Activated T-helper 1 cell treated with anti-CD3 and anti-CD28 coated beads, Interleukin-12 subunit alpha, Interleukin-12 subunit beta, Interleukin-2, Interleukin-4 antibody, amounts not matched to agents 30 ng/mL and 10 ng/mL and 1 ng/mL, durations not matched to agents 14 hours and 24 hours and 36 hours (primary cell): Measurements from ENCODE around the gene CDKN1C. TPM values are rescaled to one million over a fixed set of nuclear protein-coding genes. Genes with fewer than 3 reads are reported as not detected.

Experiments
- DNase-seq: peaks from one replicate; pipeline ENCODE4 v3.0.0; 2021; ENCODE audit warnings: low spot score
- H3K27ac Mint-ChIP-seq: one replicate; pipeline ENCODE4 v1.8.0; 2021; ENCODE audit warnings: mild to moderate bottlenecking, mixed read lengths
- H3K27me3 Mint-ChIP-seq: one replicate; pipeline ENCODE4 v1.8.0; 2022; ENCODE audit warnings: mild to moderate bottlenecking, moderate library complexity, mixed read lengths; ENCODE audit not compliant: insufficient read depth
- H3K36me3 Mint-ChIP-seq: one replicate; pipeline ENCODE4 v1.8.0; 2021; ENCODE audit warnings: low read depth, mixed read lengths
- H3K4me1 Mint-ChIP-seq: one replicate; pipeline ENCODE4 v1.8.0; 2021; ENCODE audit warnings: low read depth, mixed read lengths
- H3K4me3 Mint-ChIP-seq: one replicate; pipeline ENCODE4 v1.8.0; 2021; ENCODE audit warnings: mild to moderate bottlenecking, moderate library complexity, mixed read lengths
- H3K9me3 Mint-ChIP-seq: one replicate; pipeline ENCODE4 v1.8.0; 2021; ENCODE audit warnings: mixed read lengths
- intact Hi-C: fragments of 100-400 bp; cut with micrococcal nuclease; formaldehyde crosslinking; loops from one replicate; pipeline ENCODE4 v1.15.1; 2024
- total RNA-seq: library from RNA; stranded (reverse); gene quantifications from 2 replicates; pipeline ENCODE4 v1.2.3, GENCODE V29; 2022

Gene CDKN1C
- total RNA-seq, 1 donor from 2014 or later, result 3.9 TPM

DNA sequence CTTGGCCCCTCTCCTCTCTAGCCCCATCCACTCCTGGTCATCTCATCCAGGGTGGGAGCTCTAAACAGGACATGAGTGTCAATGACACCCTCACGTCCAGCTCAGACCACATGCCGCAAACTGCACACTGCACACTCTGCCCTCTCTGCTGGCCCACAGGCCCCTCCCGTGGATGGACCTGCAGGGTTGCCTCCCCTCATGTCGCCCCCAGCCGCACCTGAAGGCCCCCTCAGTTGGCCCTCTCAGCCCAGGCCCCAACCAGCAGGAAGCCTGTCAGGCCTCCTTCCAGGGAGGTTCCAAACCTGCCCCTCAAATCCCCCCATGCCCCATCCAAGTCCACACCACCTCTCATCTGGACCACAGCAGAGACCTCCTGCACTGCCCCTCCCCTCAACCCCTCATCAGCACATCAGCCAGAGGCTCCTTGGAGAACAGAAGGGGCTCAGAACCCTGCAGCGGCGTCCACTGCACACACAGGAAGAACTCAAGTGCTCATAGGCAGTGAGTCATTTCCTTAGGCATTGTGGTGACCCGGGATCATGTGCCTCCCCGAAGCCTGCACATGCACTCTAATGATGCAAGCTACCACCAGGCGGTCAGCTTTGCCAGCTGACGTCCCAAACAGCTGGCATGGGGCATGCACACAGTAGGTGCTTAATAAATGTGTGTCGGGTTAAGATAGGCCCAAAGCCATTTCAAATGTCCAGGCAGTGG lies 12.9 kb upstream of the CDKN1C start:
- Mint-ChIP-seq H3K4me3 (peak overlapping the region; percentile 82), H3K27ac (peak overlapping the region; percentile 92), H3K36me3 (no peaks in the 10 kb centered on the region), H3K4me1 (peaks cover 36% of the 10 kb centered on the region), H3K9me3 (no peaks in the 10 kb centered on the region), H3K27me3 (no peaks in the 10 kb centered on the region)
- intact Hi-C loops, result loop anchor here (2.0 kb wide), 1 partner anchor 14 kb away; the partner anchor contains the start of gene CDKN1C
- peak; percentile 45 for DNase-seq

- Mint-ChIP-seq H3K4me1 (peaks cover 34% of the 10 kb centered on the region), H3K36me3 (no peaks in the 10 kb centered on the region), H3K4me3 (no peak overlapping the region), H3K9me3 (no peaks in the 10 kb centered on the region), H3K27me3 (no peaks in the 10 kb centered on the region), H3K27ac (no peak overlapping the region)
- DNase-seq, result no peak
- intact Hi-C loops, result no loop called here
Observed at GRCh38 chr11:2897048-2897447, 11.5 kb upstream of the CDKN1C start.

DNA sequence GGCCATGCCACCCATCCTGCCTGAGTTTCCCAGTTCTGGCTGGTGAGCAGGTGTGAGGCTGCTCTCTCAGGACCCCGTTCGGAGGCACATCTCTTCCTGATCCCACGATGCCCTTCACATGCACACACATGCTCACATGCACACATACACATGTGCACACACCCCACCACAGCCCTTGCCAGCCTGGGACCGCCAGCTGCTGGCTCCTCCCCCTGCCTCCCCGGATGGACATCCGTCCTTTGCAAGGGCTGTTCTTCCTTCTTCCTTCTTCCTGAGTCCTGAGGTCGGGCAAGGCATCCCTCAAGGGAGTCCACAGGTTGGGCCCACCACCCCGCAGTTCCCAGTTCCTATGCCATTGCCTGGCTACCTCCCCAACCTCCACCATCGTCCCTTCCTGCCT lies 10.5 kb upstream of the CDKN1C start:
- H3K36me3 Mint-ChIP-seq, result no peaks in the 10 kb centered on the region
- H3K4me3 Mint-ChIP-seq, result no peak overlapping the region
- no peaks in the 10 kb centered on the region for H3K9me3 Mint-ChIP-seq
- H3K27ac Mint-ChIP-seq, result no peak overlapping the region
- peaks cover 41% of the 10 kb centered on the region for H3K4me1 Mint-ChIP-seq
- H3K27me3 Mint-ChIP-seq, result no peaks in the 10 kb centered on the region
- intact Hi-C loops, result no loop called here
- DNase-seq, result no peak

DNA sequence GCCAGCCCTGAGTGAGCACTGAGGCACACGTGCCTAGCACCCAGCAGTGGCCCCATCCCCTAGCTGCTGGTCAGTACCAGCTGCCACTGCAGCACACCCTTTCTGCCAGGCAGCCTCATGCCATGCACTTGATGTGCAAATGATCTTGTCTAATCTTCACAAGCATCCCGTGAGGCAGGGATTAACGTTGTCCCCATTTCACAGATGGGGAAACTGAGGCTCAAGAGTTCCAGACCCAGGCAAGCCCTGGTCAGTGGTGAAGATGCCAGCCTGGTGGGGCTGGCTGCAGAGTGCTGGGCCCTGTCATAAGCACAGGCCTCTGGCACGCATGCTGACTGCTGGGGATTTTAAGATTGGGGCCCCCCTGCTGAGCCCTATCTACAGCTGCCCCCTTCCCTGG lies 8.4 kb upstream of the CDKN1C start:
- Mint-ChIP-seq H3K4me1 (peaks cover 23% of the 10 kb centered on the region), H3K27me3 (no peaks in the 10 kb centered on the region), H3K4me3 (peak overlapping the region; percentile 42), H3K27ac (no peak overlapping the region), H3K9me3 (no peaks in the 10 kb centered on the region), H3K36me3 (no peaks in the 10 kb centered on the region)
- no peak for DNase-seq
- intact Hi-C loops, result no loop called here

GRCh38 chr11:2892967-2893528 lies 7.5 kb upstream of the CDKN1C start:
- DNase-seq, result no peak
- no peaks in the 10 kb centered on the region for H3K36me3 Mint-ChIP-seq
- intact Hi-C loops, result loop anchor here (1.0 kb wide), 3 partner anchors 9 to 361 kb away; a partner anchor contains a TSS
- H3K4me1 Mint-ChIP-seq, result peaks cover 14% of the 10 kb centered on the region
- H3K9me3 Mint-ChIP-seq, result no peaks in the 10 kb centered on the region
- no peaks in the 10 kb centered on the region for H3K27me3 Mint-ChIP-seq
- peak overlapping the region; percentile 83 for H3K4me3 Mint-ChIP-seq
- H3K27ac Mint-ChIP-seq, result peak overlapping the region; percentile 83

DNA sequence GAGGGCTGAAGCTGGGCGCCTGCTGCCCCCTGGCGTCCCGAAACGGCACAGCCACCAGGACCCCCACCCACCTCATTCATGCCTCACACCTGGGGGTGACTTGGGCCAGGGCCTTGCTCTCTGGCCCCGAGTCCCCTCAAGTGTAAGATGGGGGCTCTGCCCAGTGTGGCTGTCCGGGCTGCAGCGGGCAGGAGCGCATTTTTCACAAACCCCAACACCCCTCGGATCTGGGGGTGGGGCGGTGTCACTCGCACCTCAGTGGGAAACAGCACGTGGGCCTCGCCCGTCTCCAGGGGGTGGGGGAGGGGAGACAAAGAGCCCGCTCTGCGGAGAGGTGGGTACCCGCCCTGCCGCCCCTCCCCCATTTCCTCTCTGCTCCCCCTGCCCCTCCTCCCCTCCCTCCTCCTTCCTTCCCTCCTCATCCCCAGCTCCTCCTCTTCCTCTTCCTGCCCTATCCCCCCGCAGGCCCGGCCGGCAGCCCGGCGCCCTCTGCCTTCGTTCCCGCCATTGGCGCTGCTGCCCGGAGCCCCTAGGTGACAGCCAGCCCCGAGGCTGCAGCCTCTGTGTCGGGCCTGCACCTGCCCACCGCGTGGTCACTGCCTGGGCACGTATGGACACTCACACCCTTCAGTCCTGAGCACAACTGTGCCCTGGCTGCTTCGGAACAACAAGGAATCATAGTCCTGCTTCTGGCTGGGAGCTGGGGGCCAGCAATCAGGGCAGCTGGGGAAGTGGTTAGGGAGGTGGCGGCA lies 6.8 kb upstream of the CDKN1C start:
- Mint-ChIP-seq H3K27ac (peak overlapping the region; percentile 83), H3K4me1 (peaks cover 9% of the 10 kb centered on the region), H3K4me3 (peak overlapping the region; percentile 83), H3K9me3 (no peaks in the 10 kb centered on the region), H3K27me3 (peaks cover under 1% of the 10 kb centered on the region), H3K36me3 (no peaks in the 10 kb centered on the region)
- peak; percentile 54 for DNase-seq
- intact Hi-C loops, result loop anchor here (1.0 kb wide), 3 partner anchors 10 to 360 kb away; a partner anchor contains a TSS

- DNase-seq, result no peak
- intact Hi-C loops, result loop anchor here (1.0 kb wide), 3 partner anchors 11 to 359 kb away; a partner anchor contains a TSS
Observed at GRCh38 chr11:2891326-2892214, 6.0 kb upstream of the CDKN1C start.

GRCh38 chr11:2890466-2891294 lies 5.1 kb upstream of the CDKN1C start:
- H3K9me3 Mint-ChIP-seq, result no peaks in the 10 kb centered on the region
- H3K27ac Mint-ChIP-seq, result no peak overlapping the region
- H3K4me3 Mint-ChIP-seq, result no peak overlapping the region
- DNase-seq, result no peak
- H3K4me1 Mint-ChIP-seq, result peaks cover 9% of the 10 kb centered on the region
- peaks cover 4% of the 10 kb centered on the region for H3K27me3 Mint-ChIP-seq
- intact Hi-C loops, result no loop called here
- H3K36me3 Mint-ChIP-seq, result no peaks in the 10 kb centered on the region

More at GRCh38 chr11:2891326-2892214, 6.0 kb upstream of the CDKN1C start:
- Mint-ChIP-seq H3K9me3 (no peaks in the 10 kb centered on the region), H3K27ac (peak overlapping the region; percentile 76), H3K36me3 (no peaks in the 10 kb centered on the region), H3K27me3 (peaks cover 4% of the 10 kb centered on the region), H3K4me3 (peak overlapping the region; percentile 71), H3K4me1 (peaks cover 9% of the 10 kb centered on the region)

GRCh38 chr11:2889362-2890273 lies 4.0 kb upstream of the CDKN1C start:
- H3K9me3 Mint-ChIP-seq, result no peaks in the 10 kb centered on the region
- no peak overlapping the region for H3K4me3 Mint-ChIP-seq
- intact Hi-C loops, result loop anchor here (5.0 kb wide), 2 partner anchors 98 to 203 kb away; no protein-coding TSS in a partner anchor
- H3K27me3 Mint-ChIP-seq, result peaks cover 4% of the 10 kb centered on the region
- H3K27ac Mint-ChIP-seq, result no peak overlapping the region
- DNase-seq, result no peak
- no peaks in the 10 kb centered on the region for H3K36me3 Mint-ChIP-seq
- peaks cover 9% of the 10 kb centered on the region for H3K4me1 Mint-ChIP-seq

DNA sequence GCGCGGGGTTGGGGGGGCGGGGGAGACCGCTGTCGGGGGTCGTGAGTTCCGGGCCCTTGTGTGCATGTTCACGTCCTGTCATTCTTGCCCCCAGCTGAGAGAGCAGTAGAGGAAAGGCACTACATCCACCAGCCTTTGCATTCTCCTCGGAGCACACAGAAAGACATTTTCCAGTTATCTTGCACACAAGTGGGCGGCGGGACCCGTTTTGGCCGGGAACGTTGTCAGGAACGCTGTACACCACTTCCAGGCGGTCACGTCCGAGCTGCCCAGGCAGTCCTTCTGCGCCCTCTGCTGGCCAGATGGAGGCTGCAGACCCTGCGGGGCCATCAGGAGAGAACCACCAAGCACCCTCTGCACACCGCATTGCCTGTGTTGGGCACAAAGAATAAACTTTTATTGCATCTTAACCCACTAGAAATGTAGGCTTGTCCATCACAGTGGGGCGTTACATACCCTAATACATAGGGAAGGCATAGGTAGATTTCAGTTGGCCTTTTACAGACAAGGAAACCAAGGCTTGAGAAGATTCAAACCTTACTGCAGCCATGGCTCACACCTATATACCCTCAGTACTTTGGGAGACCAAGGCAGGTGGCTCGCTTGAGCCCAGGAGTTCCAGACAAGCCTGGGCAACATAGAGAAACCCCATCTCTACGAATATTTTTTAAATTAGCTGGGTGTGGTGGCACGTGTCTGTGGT lies 2.8 kb upstream of the CDKN1C start:
- Mint-ChIP-seq H3K4me1 (peaks cover 9% of the 10 kb centered on the region), H3K36me3 (no peaks in the 10 kb centered on the region), H3K4me3 (no peak overlapping the region), H3K27me3 (peaks cover 6% of the 10 kb centered on the region), H3K27ac (no peak overlapping the region), H3K9me3 (no peaks in the 10 kb centered on the region)
- intact Hi-C loops, result loop anchor here (1.0 to 5.0 kb wide), 4 partner anchors 99 to 460 kb away; no protein-coding TSS in a partner anchor
- peak; percentile 76 for DNase-seq
